HepG2 (cell line): ENCODE data around the gene MC1R. TPM values are rescaled to one million over a fixed set of nuclear protein-coding genes. Genes with fewer than 3 reads are reported as not detected.

ENCODE experiments used
- ATAC-seq: fragments of 200-7000 bp; cut with Tn5 transposase; 3 replicates; pipeline ENCODE4 v1.9.1; 2020; ENCODE audit warnings: mild to moderate bottlenecking, moderate library complexity
- BruUV-seq: library from RNA; stranded (reverse); fragments of 400-500 nt; replicated peaks from 2 replicates; lab custom pipeline; 2021; lab: Mats Ljungman, UMichigan
- CTCF ChIA-PET: fragments of 300-600 bp; formaldehyde crosslinking; extraction: SDS; loops from one replicate; lab custom pipeline; 2021; ENCODE audit warnings: low total read pairs, inconsistent platforms, low intra/inter-chr PET ratio; lab: Yijun Ruan, JAX
- POLR2A ChIA-PET: fragments of 350-600 bp; sonication (Branson Sonifier 250); formaldehyde crosslinking; loops from one replicate; lab custom pipeline; 2020; ENCODE audit warnings: antibody characterized with exemption, inconsistent platforms; lab: Yijun Ruan, JAX
- DNase-seq: peaks from one replicate; pipeline ENCODE4 v3.0.0-alpha.2; 2015; ENCODE audit warnings: low spot score
- FAIRE-seq: peaks from 3 replicates; lab custom pipeline; 2011; peaks lifted over from hg19 to GRCh38; lab: Jason Lieb, UNC
- H2AFZ ChIP-seq: one replicate; pipeline ENCODE4 v1.6.1; 2011; ENCODE audit warnings: low read length, inconsistent platforms
- H3K27ac ChIP-seq: fragments of 300-600 bp; 3 replicates; pipeline ENCODE4 v1.8.0; 2011; ENCODE audit warnings: mixed run types, mild to moderate bottlenecking, mixed read lengths, low read length, inconsistent platforms; ENCODE audit not compliant: insufficient read depth; ENCODE audit errors: extremely low read length
- H3K27me3 ChIP-seq, 2 experiments: fragments of 200-600 bp in 1 of 2; 2 replicates in 1 of 2; 3 replicates in 1 of 2; pipeline versions ENCODE4 v1.6.0 to v1.8.0; 2011; ENCODE audit warnings: low read length in 2 of 2, mild to moderate bottlenecking in 2 of 2, moderate library complexity in 2 of 2, inconsistent platforms in 1 of 2; ENCODE audit not compliant: insufficient read depth in 2 of 2, control insufficient read depth in 1 of 2
- H3K36me3 ChIP-seq, 2 experiments: fragments of 200-600 bp in 1 of 2; replicated peaks in 1 of 2; 2 replicates in 1 of 2; 3 replicates in 1 of 2; pipeline versions ENCODE4 v1.5.1 to v1.8.0; 2011; ENCODE audit warnings: low read length in 2 of 2, inconsistent platforms in 1 of 2; ENCODE audit not compliant: insufficient read depth in 2 of 2, control insufficient read depth in 1 of 2
- H3K4me1 ChIP-seq: 2 replicates; pipeline ENCODE4 v1.5.1; 2012; ENCODE audit warnings: low read length, inconsistent platforms; ENCODE audit not compliant: insufficient read depth
- H3K4me2 ChIP-seq: 2 replicates; pipeline ENCODE4 v1.6.0; 2011; ENCODE audit warnings: low read depth, low read length, inconsistent platforms
- H3K4me3 ChIP-seq, 3 experiments: fragments of 200-600 bp in 1 of 3; sonication (generic), shearing (Covaris generic) in 1 of 3; replicated peaks in 1 of 3; 2 replicates each; pipeline ENCODE4 v1.5.1; 2011 to 2016; ENCODE audit warnings: low read length in 3 of 3, inconsistent platforms in 2 of 3, low read depth in 2 of 3, mild to moderate bottlenecking in 2 of 3, control low read depth in 1 of 3, mixed read lengths in 1 of 3; ENCODE audit not compliant: insufficient read depth in 1 of 3
- H3K79me2 ChIP-seq: one replicate; pipeline ENCODE4 v1.6.1; 2011; ENCODE audit warnings: low read length, inconsistent platforms; ENCODE audit not compliant: insufficient read depth
- H3K9ac ChIP-seq: 2 replicates; pipeline ENCODE4 v1.6.0; 2011; ENCODE audit warnings: mild to moderate bottlenecking, low read depth, low read length, inconsistent platforms; ENCODE audit not compliant: insufficient read depth
- H3K9me3 ChIP-seq: 2 replicates; pipeline ENCODE4 v1.5.1; 2012; ENCODE audit warnings: mild to moderate bottlenecking, low read length
- H4K20me1 ChIP-seq: 2 replicates; pipeline ENCODE4 v1.6.0; 2011; ENCODE audit warnings: inconsistent platforms, mild to moderate bottlenecking, low read length, moderate library complexity; ENCODE audit not compliant: insufficient read depth
- EED ChIP-seq: sonication (generic); formaldehyde crosslinking; IDR thresholded peaks from 2 replicates; pipeline ENCODE4 v1.5.0; 2020; ENCODE audit warnings: mild to moderate bottlenecking, missing genetic modification reagents
- ESRRA ChIP-seq: sonication (generic); formaldehyde crosslinking; IDR thresholded peaks from 2 replicates; pipeline ENCODE4 v1.5.1; 2020; ENCODE audit warnings: mild to moderate bottlenecking, low read depth, missing genetic modification reagents
- SNAPC4 ChIP-seq: sonication (generic); formaldehyde crosslinking; IDR thresholded peaks from 2 replicates; pipeline ENCODE4 v1.4.0; 2020; ENCODE audit warnings: mild to moderate bottlenecking, missing genetic modification reagents
- ZNF230 ChIP-seq: sonication (generic); formaldehyde crosslinking; IDR thresholded peaks from 2 replicates; pipeline ENCODE4 v1.4.0; 2020; ENCODE audit warnings: mild to moderate bottlenecking, missing genetic modification reagents
- WGBS: methylation state at CpG from one replicate; pipeline ENCODE4 v1.1.6; 2017; ENCODE audit warnings: low lambda C conversion rate; 5-methylcytosine and 5-hydroxymethylcytosine counted together
- in situ Hi-C: cut with HindIII; loops from 2 replicates; pipeline ENCODE4 v1.10.0; 2017; ENCODE audit warnings: low pct_unique_long_range_greater_than_20kb; ENCODE audit not compliant: extremely low pct_ligation_motif_present
- intact Hi-C: fragments of 100-400 bp; cut with micrococcal nuclease; formaldehyde crosslinking; loops from one replicate; pipeline ENCODE4 v1.10.0; 2022; ENCODE audit not compliant: unreplicated experiment
- polyA plus RNA-seq, 8 experiments: library from polyadenylated mRNA; depleted of rRNA in 3 of 8; stranded (reverse) in 7 of 8; unstranded in 1 of 8; fragments of >200 nt; fragmentation: Illumina TruSeq in 4 of 8; extraction: Trizol in 4 of 8; gene quantifications; 2 replicates each; pipeline versions ENCODE4 v1.2.1 to v1.2.3, GENCODE V29; 2011 to 2016; ENCODE audit warnings: low read depth in 4 of 8, missing spikeins in 1 of 8, mixed read lengths in 1 of 8; ENCODE audit not compliant: insufficient read depth in 1 of 8
- total RNA-seq, 5 experiments: library from RNA; depleted of rRNA; stranded (reverse); fragments of >200 nt; fragmentation: Illumina TruSeq; extraction: Trizol; gene quantifications; 2 replicates each; pipeline ENCODE4 v1.2.3, GENCODE V29; 2016; ENCODE audit warnings: low read depth in 1 of 5

Gene MC1R
- total and polyA plus RNA-seq, 2 of the 13 experiments (the other 11 are each of a cell fraction or from before 2014, with no cell fraction given), result 9.1 to 14.8 TPM

- intact Hi-C loops (no loop called here), in situ Hi-C loops (no loop called here)
- FAIRE-seq (no peak), ATAC-seq (peak; percentile 35), DNase-seq (no peak)
- Histone ChIP-seq H3K4me1 (no peaks in the 10 kb centered on the region), H3K27ac (no peak overlapping the region), H3K9me3 (no peaks in the 10 kb centered on the region), H2AFZ (no peak overlapping the region), H3K27me3 (no peaks in the 10 kb centered on the region), H3K79me2 (no peaks in the 10 kb centered on the region), H3K4me2 (no peak overlapping the region), H3K9ac (no peak overlapping the region), H3K36me3 (peaks cover 50 to 84% of the 10 kb centered on the region in 2 experiments; a peak in 4 of 5 replicates), H4K20me1 (peaks cover 5% of the 10 kb centered on the region; the same call in 1 of the 2 replicates), H3K4me3 (no peak overlapping the region)
- WGBS, result 94% methylated on average over 12 of the region's 18 CpGs
- ChIA-PET CTCF (no interaction called here), POLR2A (interaction anchor here (1.7 kb wide), 1 partner anchor 19 kb away, joined by 5 read pairs; the partner anchor contains the start of gene TCF25)
- no peak for TF ChIP-seq ESRRA
- 0 out of 2 replicates have a peak, but pooled peaks have one; percentile 37 for TF ChIP-seq EED (CRISPR knock-in tag)
- TF ChIP-seq SNAPC4 (CRISPR knock-in tag), result no peak
- no peak for TF ChIP-seq ZNF230 (CRISPR knock-in tag)
- no TSS peak for BruUV-seq
Measured at GRCh38 chr16:89892055-89892630, 26.5 kb upstream of the MC1R start.
